Amniotic epithelial cell (primary cell): ENCODE results near the gene ZBTB3.
A peak's percentile ranks its signal among the peaks of the same experiment; 100 is the strongest.
"Not testable (repeated sequence)": the region's sequence is repeated elsewhere in the genome, so short reads cannot be mapped to it uniquely, and the experiment has no call there.

Experiments
- DNase-seq: peaks from one replicate; pipeline ENCODE4 v3.0.0-alpha.2; 2010; ENCODE audit warnings: low read depth

Gene ZBTB3

DNA sequence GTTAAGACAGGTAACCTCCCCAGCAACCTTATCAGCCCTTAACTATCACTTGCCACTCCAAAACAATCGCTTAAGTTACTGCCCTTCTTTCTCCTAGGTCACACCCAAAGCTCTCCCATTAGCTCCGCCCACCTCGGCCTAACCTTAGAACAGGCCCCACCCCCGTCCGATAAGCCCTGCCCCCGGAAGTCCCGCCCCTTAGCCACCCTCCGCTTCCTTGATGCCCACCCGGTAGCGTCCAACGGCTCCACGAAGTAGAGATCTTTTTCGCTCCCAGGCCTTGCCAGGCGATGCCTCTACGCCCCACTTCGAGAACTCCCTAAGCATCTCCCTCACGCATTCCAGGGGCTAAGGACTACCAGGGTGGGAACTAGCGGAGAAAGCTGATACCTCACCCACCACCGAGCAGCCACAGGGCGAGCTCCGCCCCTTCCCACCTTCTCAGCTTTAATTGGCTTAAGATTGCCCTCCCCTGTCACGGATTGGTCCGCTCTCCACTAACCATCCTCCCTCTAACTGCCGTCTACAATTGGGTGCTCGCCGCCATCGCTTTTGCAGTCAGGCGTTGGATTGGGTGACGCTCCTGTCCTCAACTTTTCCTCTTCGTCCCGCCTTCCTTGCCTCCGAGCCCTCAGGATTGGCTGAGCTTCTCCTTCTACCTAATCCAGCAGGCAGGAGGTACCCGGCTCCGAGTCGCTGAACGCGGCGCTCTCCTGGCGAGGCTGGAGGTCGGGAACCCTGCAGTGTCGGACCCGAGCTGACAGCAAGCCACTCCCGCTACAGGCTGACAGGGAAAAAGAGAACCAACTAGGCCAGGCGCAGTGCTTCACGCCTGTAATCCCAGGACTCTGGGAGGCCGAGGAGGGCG lies at the start of gene ZBTB3:
ZBTB3 (minus strand) TSS at position 425 of the 868 bp plus-strand sequence. CDS start 496 bp downstream, outside the sequence.
- DNase-seq = peak; percentile 100

DNA sequence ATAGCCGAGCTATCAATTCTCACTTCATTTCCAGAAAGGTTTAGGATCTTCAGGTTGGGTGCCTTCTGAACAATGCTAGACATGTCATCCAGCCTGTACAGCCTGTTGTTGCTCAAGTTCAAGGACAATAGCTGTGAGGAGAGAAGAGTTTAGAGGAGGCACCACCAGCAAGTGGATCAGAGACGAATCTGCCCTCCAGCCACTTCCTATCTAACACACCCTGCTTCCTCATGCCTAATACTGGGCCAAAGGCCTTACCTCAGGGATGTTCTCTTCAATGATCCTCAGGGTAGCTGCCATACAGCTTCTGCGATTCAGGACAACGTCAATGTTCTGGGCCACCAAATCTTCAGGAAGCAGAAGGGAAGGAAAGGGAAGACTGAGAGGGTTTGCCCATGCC lies 47.1 kb upstream of the ZBTB3 start:
- DNase-seq = no peak

DNA sequence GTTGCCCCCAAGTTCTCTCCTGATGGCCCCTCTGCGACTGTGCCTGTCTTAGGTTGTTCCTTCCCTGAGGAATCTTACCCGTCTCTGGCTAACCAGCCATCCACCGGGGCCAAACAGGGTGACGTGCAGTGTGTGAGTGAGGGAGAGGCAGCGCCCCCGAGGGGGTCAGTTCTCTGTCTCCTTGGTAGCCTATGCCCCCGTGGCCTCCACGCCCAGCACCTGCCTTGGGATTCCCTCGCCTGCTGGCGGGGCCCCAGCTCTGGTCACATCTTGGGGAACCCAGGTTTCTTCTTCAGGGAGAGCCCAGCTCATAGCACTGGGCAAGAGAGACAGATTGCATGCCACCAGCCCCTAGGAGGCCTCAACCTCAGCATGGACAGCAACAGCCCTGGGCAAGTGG lies 45.5 kb upstream of the ZBTB3 start:
- no peak for DNase-seq

DNA sequence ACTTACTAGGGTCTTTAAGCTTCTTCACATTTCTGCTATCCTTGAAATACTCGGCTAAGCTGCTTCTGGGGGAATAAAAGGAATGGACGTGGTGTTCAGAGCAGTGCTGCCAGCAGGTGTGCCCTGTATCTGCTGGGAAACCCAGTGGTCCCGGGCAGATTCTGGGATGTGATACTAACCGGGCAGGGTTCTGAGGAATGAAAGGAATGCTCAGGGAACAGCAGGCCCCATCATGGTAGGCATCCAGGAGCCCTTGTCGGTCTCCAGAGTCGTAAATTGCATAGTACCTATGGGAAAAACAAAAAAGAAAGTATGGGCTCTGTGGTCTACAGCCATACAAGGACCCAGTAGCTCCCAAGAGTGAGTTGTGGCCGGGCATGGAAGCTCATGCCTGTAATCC lies 42.3 kb upstream of the ZBTB3 start:
- no peak for DNase-seq

DNA sequence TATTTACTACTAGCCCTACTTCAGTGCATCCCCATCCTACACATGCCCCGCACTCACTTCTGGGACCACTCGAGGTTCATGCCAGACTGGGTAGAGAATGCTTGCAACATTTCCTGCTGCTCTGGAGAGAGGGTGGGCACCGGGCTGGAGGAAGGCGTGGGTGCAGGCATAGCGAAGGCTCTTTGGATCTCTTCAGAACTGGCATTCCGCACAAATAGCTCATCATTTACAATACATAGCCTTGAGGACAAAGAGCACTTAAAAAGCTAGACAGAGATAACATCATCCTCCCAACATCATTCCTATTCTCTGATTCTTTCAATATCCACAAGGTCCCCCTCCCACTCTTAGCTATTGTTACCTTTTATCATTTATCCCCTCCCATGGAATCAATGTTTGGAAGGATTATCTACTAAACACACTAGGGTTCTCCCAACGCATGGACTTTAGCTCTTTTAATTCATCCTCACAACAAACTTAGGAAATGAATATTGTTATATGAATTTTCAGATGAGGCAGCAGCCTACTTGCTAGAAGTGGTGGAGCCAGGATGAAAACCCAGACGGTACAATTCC lies 40.3 kb upstream of the ZBTB3 start:
- no peak for DNase-seq

DNA sequence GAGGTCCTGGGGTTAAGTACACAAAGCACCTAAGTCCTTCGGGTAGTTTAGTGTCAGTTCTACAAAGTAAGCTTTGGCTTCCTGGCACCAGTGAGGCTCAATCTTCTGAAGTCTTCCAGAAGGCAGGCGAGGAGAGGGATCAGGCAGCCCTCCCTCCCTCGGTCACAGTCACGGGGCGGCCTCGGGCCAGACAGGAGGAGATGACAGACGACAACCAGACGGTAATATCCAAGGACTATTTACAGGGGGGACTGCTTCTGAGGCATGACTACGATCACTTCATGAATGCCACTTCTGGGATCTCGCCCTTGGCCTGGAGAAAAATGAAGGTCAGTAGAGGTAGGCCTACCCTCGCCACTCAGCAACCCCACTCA lies 38.2 kb upstream of the ZBTB3 start:
- no peak for DNase-seq

DNA sequence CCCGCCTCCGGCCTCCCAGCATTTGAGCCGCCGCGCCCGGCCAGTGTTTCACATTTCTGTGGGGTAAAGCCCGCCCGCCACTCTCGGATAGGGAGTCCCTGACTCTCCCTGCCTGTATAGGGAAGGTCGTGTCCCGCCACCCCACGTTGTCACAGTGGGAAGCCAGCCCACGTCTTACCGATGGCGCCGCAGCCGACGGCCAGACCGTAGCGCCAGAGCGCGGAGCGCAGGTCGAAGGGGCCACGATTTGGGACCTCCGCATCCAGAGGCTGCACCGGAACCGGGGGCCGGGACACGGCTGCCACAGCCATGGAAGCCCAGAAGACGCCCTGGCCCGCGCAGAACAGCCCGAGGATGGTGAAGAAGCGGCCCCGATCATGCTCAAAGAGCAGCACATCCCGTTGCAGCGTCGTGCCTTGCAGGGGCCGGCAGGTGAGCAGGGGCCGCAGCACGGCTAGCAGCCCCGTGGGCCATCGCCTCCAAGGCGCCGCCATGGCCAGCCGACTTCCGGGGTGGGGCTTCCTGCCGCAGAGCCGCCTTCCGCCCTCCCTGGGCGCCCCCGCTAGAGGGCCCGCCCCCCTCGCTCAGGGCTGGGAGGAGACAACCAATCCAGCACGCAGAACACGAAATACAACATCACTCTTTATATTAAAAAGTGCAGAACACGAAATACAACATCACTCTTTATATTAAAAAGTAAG lies 37.7 kb upstream of the ZBTB3 start, which contains the start of gene TMEM223:
TMEM223 (minus strand) TSS at position 506 of the 701 bp plus-strand sequence; CDS start at position 494, 12 bp downstream.
- DNase-seq = peak; percentile 67

DNA sequence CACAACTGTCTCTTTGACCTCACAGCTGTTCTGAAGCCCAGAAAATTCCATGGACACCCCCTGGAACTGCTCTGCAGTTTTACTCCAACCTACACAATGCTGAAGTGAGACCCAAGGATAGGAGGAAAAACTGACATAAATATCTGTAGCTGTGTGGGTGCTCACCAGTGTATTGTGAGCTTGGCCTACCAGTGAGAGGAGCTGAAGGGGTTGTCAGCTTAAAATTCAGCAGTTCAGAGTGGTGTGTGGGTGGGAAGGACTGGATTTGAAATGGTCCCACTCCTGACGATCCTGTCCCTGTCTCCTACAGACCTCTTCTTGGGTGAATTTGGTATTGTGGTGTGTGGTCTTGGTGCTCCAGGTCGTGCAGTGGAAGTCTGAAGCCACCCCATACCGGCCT lies 35.6 kb upstream of the ZBTB3 start:
- DNase-seq = no peak

DNA sequence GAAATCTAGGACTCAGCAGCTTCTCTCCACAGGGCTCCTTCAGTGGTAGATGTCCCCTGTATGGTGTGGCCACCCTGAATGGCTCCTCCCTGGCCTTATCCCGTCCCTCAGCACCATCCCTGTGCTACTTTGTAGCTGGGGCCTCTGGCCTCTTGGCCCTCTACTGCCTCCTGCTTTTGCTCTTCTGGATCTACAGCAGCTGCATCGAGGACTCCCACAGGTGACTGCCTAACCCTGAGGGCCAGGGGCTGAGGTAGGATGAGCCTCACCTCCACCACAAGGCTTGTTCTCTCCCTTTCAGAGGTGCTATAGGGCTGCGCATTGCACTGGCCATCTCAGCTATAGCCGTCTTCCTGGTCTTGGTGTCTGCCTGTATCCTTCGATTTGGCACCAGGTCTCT lies 35.0 kb upstream of the ZBTB3 start:
- no peak for DNase-seq

DNA sequence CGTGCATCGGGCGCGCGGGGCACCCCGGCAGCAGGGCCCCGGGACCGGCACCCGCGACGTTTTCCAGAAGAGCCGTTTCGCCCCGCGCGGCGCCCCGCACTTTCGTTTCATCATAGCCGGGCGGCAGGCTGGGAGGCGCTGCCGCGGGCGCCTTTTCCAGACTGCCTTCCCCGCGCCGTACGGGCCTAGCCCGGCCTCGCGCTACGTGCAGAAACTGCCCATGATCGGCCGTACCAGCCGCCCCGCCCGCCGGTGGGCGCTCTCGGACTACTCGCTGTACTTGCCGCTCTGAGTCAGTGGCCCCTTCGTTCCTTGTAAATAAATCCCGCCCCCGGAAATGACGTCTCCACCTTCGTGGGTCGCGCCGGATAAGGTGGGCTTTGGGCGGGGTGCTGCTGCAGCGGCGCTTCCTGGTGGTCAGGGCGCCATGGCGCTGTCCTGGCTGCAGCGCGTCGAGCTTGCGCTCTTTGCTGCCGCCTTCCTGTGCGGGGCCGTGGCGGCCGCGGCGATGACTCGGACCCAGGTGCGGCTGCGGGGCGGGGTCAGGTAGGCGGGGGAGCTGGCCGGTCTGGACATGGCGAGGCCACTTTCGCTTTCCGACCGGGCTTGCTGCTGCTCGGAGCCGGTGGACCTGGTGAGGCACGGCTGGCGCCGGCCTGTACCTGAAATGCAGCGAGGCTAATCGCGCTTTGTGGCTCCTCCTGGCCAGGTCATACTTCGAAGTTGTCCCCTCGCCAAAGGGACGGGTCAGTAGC lies 33.2 kb upstream of the ZBTB3 start, which contains the start of gene TMEM179B:
TMEM179B (plus strand) TSS at position 398 of the 755 bp plus-strand sequence; CDS start at position 428, 30 bp downstream.
- DNase-seq = peak; percentile 97

DNA sequence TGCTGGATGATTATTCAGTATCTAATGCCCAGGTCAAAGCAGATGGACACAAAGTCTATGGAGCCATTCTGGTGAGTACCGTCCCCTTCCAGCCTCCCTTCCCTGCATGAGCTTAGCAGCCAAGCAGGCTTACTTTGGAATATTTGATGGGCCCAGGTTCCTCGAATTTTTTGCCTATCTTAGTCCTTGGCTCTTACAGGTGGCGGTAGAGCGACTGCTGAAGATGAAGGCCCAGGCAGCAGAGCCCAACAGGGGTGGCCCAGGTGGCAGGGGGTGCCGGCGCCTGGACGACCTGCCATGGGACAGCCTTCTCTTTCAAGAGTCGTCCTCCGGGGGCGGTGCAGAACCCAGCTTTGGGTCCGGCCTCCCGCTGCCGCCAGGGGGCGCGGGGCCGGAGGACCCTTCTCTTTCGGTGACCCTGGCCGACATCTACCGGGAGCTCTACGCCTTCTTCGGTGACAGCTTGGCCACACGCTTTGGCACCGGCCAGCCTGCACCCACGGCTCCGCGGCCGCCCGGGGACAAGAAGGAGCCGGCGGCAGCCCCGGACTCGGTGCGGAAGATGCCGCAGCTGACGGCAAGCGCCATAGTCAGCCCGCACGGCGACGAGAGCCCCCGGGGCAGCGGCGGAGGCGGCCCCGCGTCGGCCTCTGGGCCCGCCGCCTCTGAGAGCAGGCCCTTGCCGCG lies 32.5 kb upstream of the ZBTB3 start:
- peak; percentile 55 for DNase-seq

DNA sequence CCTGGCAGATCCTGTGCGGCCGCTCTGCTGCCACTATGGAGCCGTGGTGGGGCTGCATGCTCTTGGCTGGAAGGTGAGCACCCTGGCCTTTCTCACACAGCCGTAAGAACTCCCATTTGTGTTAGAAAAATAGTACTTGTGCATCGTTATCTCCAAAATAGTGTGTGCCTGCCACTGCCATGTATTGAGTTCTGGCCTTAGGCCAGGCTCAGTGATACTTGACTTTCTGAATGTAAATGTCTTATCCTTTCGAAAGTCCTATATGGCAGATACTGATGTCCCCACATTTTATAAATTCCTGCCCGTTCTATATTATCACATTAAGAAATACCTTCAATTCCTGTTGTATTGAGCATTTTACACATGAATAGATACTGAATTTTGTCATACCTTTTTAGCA lies 28.8 kb upstream of the ZBTB3 start:
- no peak for DNase-seq

DNA sequence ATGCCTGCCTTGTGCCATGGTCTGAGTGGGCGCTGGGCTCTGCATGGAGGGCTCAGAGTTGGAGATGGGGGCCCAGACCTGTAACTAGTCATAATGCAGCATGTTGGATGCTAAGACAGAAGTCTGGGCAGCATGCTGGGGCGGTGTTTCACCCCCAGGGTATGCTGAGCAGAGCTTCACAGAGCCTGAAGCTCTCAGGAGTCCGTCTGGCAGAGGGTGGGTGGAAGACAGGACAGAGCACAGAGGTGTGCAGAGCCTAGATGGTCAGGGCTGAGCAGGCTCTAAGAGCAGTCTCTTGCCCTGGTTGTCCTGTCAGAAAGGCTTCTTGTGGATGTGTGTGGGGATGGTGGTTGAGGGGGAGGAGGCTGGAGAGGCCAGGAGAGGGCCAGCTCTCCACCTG lies 24.5 kb upstream of the ZBTB3 start:
- DNase-seq = no peak

DNA sequence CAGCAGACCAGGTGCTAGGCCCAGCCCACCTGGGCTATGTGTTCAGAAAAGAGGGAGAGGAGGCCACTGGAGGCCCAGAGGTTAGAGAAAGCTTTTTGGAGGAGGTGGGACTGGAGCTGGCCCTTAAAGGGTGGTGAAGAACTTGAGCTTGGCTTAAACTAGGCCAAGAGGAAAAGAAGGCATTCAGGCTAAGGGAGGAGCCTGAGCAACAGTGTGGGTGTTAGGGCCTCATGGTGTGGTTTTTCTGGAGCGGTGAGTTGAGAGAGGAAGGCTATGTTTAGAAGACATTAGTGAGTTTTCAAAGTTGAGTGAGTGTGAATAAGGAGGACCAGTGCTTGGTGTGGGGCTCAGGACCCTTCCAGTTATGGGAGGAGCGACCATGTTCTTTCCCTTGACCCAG lies 23.4 kb upstream of the ZBTB3 start:
- no peak for DNase-seq

DNA sequence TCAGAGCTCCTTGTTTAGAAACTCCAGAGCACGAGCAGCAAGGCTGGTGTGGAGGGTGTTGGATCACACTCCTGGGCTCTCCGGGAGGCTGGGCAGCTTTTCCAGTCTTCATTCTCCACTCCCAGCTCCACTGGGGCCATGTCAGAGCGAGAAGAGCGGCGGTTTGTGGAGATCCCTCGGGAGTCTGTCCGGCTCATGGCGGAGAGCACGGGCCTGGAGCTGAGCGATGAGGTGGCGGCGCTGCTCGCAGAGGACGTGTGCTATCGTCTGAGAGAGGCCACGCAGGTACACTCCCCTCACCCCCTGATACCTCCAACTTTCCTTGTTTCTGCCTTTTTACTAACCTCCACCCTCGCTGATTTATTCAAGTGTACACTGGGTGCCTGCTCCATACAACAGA lies 21.7 kb upstream of the ZBTB3 start:
- DNase-seq = no peak

DNA sequence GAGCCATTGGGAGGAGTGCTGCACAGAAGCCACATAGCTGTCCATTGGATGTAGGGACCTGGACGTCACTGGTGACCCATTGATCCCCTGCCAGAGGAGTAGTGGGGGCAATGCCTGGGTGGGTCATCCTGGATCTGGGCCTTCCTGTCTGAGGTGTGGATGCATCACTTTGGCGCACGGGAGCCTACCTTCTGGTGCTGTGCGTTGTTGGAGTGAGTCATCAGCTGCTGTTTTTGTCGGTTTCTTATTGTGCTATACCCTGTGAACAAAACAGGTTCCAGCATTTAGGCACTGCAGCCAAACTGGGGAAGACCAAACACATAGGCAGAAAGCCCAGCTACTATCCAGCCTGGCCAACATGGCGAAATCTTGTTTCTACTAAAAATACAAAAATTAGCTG lies 20.4 kb upstream of the ZBTB3 start:
- no peak for DNase-seq

DNA sequence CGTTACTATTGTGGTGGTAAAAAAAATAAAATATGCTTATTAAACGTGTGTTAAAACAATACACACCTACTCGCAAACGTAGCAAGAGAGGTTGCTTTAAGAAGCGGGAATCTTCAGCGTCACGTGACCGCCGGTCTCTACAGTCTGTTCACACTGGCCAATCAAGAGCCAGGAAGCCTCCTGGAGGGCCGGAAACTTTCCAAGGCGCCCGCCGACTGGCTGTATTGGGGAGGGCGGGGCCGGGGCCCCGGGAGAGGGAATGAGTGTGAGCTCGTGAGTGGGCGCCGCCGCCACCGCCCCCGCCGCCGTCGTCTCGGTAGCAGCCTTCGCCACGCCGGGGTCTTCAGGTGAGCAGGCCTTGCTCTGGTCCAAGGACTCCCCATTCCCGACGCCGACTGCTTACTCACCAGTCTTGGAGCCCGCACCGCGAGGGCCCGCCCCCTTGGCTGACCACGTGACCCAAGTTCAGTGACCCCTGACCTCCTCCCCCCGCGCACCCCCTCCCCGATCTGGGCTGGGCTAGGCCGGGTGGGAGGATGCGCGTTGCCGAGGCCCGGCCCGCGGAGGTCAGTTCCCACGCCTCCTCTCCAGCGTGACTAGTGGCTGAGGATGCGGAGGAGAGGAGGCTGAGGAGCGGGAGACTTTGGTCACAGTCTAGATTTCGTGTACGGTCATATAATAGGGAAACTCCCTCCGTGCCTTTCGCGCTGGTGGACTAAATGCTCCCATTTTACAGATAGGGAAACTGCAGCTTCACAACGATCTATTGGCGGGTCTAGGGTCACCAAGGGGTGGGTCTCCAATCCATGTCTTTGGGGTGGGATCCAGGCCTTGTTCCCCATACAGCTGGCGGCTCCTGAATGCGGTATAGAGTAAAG lies 17.4 kb upstream of the ZBTB3 start, which contains the start of gene TAF6L:
TAF6L (plus strand) TSS at position 253 of the 878 bp plus-strand sequence. CDS start 4,388 bp downstream, outside the sequence.
- DNase-seq = peak; percentile 94

DNA sequence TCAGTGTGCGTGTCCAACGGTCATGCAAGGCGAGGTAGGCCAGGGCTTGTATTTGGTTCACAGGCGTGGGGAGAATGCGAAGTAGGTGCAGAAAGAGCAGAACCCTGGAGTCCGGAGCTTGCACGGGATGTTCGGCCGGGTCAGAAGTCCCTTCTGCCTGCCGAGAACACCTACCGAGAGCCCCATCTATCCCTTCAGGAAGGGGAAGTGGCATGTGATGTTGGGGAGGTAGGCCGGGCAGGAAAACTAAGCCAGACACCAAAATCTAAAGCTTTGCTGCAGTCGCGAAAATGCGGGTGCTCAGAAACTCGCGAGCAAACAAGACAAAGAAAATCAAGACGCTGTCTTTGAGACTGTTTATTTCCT lies 16.8 kb upstream of the ZBTB3 start:
- no peak for DNase-seq

DNA sequence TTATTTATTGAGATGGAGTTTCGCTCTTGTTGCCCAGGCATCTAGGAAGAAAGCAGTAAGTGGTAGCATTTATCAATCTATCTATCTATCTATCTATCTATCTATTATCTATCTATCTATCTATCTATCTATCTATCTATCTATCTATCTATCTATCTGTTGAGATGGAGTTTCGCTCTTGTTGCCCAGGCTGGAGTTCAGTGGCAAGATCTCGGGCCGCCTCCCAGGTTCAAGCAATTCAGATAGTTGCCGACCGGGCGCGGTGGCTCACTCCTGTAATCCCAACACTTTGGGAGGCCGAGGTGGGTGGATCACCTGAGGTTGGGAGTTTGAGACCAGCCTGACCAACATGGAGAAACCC lies 6.9 kb upstream of the ZBTB3 start:
- DNase-seq = not testable (repeated sequence)
